ENCODE data around the gene PLET1.

- TF ChIP-seq CTCF (IDR thresholded peaks at IDR 0.05; ENCODE audit: insufficient read depth, low read length) (no peak), GABPA (IDR thresholded peaks at IDR 0.05; ENCODE audit: low read depth) (no peak), POLR2AphosphoS5 (IDR thresholded peaks at IDR 0.05; ENCODE audit: low read depth) (no peak), REST (IDR thresholded peaks at IDR 0.05; ENCODE audit: insufficient replicate concordance, low read depth) (no peak), SPI1 (IDR thresholded peaks at IDR 0.05; ENCODE audit: borderline replicate concordance, low read depth) (no peak)
These were observed 6.5 kb upstream of the PLET1 start for GRCh38 chr11:112267188-112267591.

Data from HL-60 (cell line).